Duodenal mucosa (tissue), 2 donors: ENCODE results near the gene TMEM61.

ENCODE experiments used
- H3K27ac ChIP-seq: one replicate; pipeline ENCODE4 v1.7.0; 2013; ENCODE audit warnings: low read depth, low read length
- H3K27me3 ChIP-seq, 2 donors: one replicate each; pipeline ENCODE4 v1.7.0; 2013; ENCODE audit warnings: low read length in 2 of 2, control low read depth in 1 of 2; ENCODE audit not compliant: insufficient read depth in 2 of 2, control insufficient read depth in 1 of 2
- H3K36me3 ChIP-seq, 2 donors: one replicate each; pipeline ENCODE4 v1.7.0; 2013; ENCODE audit warnings: low read length in 2 of 2, control low read depth in 1 of 2; ENCODE audit not compliant: insufficient read depth in 2 of 2, control insufficient read depth in 1 of 2
- H3K4me1 ChIP-seq, 2 donors: one replicate each; pipeline ENCODE4 v1.7.0; 2013; ENCODE audit warnings: low read length in 2 of 2, control low read depth in 1 of 2; ENCODE audit not compliant: insufficient read depth in 2 of 2, control insufficient read depth in 1 of 2
- H3K4me3 ChIP-seq, 2 donors: one replicate each; pipeline ENCODE4 v1.7.0; 2013; ENCODE audit warnings: low read length in 2 of 2, low read depth in 1 of 2
- H3K9ac ChIP-seq, 2 donors: one replicate each; pipeline ENCODE4 v1.7.0; 2013; ENCODE audit warnings: low read length in 2 of 2, low read depth in 1 of 2
- H3K9me3 ChIP-seq, 2 donors: one replicate each; pipeline ENCODE4 v1.7.0; 2013; ENCODE audit warnings: low read length in 2 of 2, control low read depth in 1 of 2; ENCODE audit not compliant: control insufficient read depth in 1 of 2

TMEM61 gene

GRCh38 chr1:55000110-55001085 lies 20.0 kb downstream of the TMEM61 start:
- H3K9me3 ChIP-seq: no peaks in the 10 kb centered on the region
- peaks cover 8 to 30% of the 10 kb centered on the region in 2 donors for H3K27me3 ChIP-seq
- H3K4me1 ChIP-seq: no peaks in the 10 kb centered on the region
- no peak overlapping the region for H3K9ac ChIP-seq
- H3K36me3 ChIP-seq: no peaks in the 10 kb centered on the region
- H3K27ac ChIP-seq: no peak overlapping the region
- no peak overlapping the region for H3K4me3 ChIP-seq

GRCh38 chr1:55001311-55001710 lies 20.9 kb downstream of the TMEM61 start:
- Histone ChIP-seq H3K27ac (no peak overlapping the region), H3K9ac (no peak overlapping the region), H3K9me3 (no peaks in the 10 kb centered on the region), H3K27me3 (peaks cover 8 to 22% of the 10 kb centered on the region in 2 donors), H3K4me3 (no peak overlapping the region), H3K36me3 (no peaks in the 10 kb centered on the region), H3K4me1 (no peaks in the 10 kb centered on the region)

GRCh38 chr1:55002686-55003085 lies 22.3 kb downstream of the TMEM61 start:
- no peak overlapping the region for H3K4me3 ChIP-seq
- no peak overlapping the region for H3K9ac ChIP-seq

GRCh38 chr1:55005351-55006140 lies 25.1 kb downstream of the TMEM61 start:
- Histone ChIP-seq H3K9me3 (no peaks in the 10 kb centered on the region), H3K27ac (no peak overlapping the region), H3K9ac (no peak overlapping the region), H3K4me1 (no peaks in the 10 kb centered on the region), H3K36me3 (no peaks in the 10 kb centered on the region), H3K4me3 (no peak overlapping the region), H3K27me3 (peaks cover 0 to 4% of the 10 kb centered on the region in 2 donors)

More at GRCh38 chr1:55002686-55003085, 22.3 kb downstream of the TMEM61 start:
- no peaks in the 10 kb centered on the region for H3K9me3 ChIP-seq
- H3K27me3 ChIP-seq: peaks cover under 1 to 11% of the 10 kb centered on the region in 2 donors
- H3K36me3 ChIP-seq: no peaks in the 10 kb centered on the region
- H3K27ac ChIP-seq: no peak overlapping the region
- H3K4me1 ChIP-seq: no peaks in the 10 kb centered on the region

- Histone ChIP-seq H3K9ac (no peak overlapping the region), H3K9me3 (no peaks in the 10 kb centered on the region), H3K27ac (no peak overlapping the region), H3K4me3 (no peak overlapping the region), H3K4me1 (no peaks in the 10 kb centered on the region), H3K36me3 (no peaks in the 10 kb centered on the region), H3K27me3 (no peaks in the 10 kb centered on the region)
These were observed 26.5 kb downstream of the TMEM61 start for GRCh38 chr1:55006931-55007330.

- H3K9ac ChIP-seq: no peak overlapping the region
- H3K27ac ChIP-seq: no peak overlapping the region
- no peak overlapping the region for H3K4me3 ChIP-seq
These were observed 27.2 kb downstream of the TMEM61 start for GRCh38 chr1:55007625-55008024.

GRCh38 chr1:55010194-55010886 lies 29.9 kb downstream of the TMEM61 start:
- H3K27ac ChIP-seq: no peak overlapping the region
- no peak overlapping the region for H3K9ac ChIP-seq
- no peaks in the 10 kb centered on the region for H3K9me3 ChIP-seq
- no peaks in the 10 kb centered on the region for H3K36me3 ChIP-seq
- peaks cover 0 to 9% of the 10 kb centered on the region in 2 donors for H3K27me3 ChIP-seq
- H3K4me1 ChIP-seq: no peaks in the 10 kb centered on the region
- H3K4me3 ChIP-seq: no peak overlapping the region

More at GRCh38 chr1:55007625-55008024, 27.2 kb downstream of the TMEM61 start:
- H3K36me3 ChIP-seq: no peaks in the 10 kb centered on the region
- H3K27me3 ChIP-seq: no peaks in the 10 kb centered on the region
- H3K4me1 ChIP-seq: no peaks in the 10 kb centered on the region
- no peaks in the 10 kb centered on the region for H3K9me3 ChIP-seq

GRCh38 chr1:55010887-55011217 lies 30.4 kb downstream of the TMEM61 start:
- H3K9me3 ChIP-seq: no peaks in the 10 kb centered on the region
- no peak overlapping the region for H3K9ac ChIP-seq
- no peaks in the 10 kb centered on the region for H3K4me1 ChIP-seq
- H3K36me3 ChIP-seq: no peaks in the 10 kb centered on the region
- no peak overlapping the region for H3K4me3 ChIP-seq
- peaks cover 0 to 9% of the 10 kb centered on the region in 2 donors for H3K27me3 ChIP-seq
- no peak overlapping the region for H3K27ac ChIP-seq

GRCh38 chr1:55012661-55013060 lies 32.2 kb downstream of the TMEM61 start:
- Histone ChIP-seq H3K36me3 (no peaks in the 10 kb centered on the region), H3K4me3 (no peak overlapping the region), H3K27me3 (peaks cover 0 to 13% of the 10 kb centered on the region in 2 donors), H3K4me1 (no peaks in the 10 kb centered on the region), H3K9me3 (no peaks in the 10 kb centered on the region), H3K27ac (no peak overlapping the region), H3K9ac (no peak overlapping the region)
